COLO668 (cell line): Measurements from ENCODE around the gene BST2.
A peak's percentile ranks its signal among the peaks of the same experiment; 100 is the strongest.

Source experiments
- DNase-seq: peaks from one replicate; lab custom pipeline; 2025; ENCODE audit not compliant: unreplicated experiment; lab: John Stamatoyannopoulos, UW

BST2 gene

DNA sequence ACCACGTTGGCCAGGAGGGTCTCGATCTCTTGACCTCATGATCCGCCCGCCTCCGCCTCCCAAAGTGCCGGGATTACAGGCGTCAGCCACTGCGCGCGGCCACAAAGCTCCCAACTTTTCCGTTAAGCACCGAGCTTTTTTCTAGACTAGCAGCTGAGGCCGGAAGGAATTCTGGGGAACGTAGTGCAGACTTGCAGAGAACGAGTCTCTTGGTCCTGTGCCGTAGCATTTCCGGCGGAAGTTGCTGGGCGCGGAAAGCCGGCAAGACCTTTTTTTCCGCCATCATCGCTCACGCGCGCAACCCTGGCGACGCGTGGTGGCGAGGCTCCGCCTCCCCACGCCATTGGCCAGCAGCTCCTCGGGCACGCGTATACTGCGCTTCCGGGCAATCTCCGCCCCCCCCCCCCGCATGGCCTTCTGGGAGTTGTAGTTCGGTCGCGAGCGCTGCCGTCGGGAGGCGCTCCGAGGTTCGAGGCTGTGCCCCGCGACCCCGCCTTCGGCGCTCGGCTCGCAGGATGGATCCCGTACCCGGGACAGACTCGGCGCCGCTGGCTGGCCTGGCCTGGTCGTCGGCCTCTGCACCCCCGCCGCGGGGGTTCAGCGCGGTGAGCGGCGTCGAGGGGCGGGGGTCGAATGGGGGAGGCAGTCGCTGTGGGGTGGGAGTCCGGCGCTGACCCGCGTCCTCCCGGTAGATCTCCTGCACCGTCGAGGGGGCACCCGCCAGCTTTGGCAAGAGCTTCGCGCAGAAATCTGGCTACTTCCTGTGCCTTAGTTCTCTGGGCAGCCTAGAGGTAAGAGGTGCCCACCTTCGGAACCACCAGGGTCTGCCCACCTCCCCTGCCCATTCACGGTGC lies 14.4 kb upstream of the BST2 start, which contains the start of gene MVB12A:
TSS of gene MVB12A (plus strand) at position 427 of the 854 bp plus-strand sequence. CDS start at position 516, 89 bp downstream.
- DNase-seq = peak; percentile 98

DNA sequence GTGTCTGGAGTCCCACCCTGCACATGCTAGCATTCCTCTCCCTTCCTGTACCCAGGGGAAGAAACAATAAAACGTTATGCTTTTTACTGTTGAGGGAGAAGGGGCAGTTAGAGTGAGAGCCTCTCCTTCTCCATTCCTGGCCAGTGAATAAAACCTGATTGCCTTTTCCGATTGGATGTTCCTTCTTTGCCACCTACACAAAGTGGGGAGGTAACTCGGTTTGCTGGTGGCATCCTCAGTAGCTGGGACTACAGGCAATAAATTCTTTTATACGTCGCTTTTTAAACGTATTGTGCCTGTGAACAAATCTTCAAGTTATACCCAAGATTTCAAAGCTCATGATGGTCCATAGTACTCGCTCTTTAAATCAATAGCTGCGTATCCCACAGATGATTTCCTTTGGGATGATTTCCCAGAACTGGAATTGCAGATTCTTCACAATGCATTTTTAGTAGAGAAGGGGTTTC lies 13.8 kb upstream of the BST2 start:
- DNase-seq = no peak

DNA sequence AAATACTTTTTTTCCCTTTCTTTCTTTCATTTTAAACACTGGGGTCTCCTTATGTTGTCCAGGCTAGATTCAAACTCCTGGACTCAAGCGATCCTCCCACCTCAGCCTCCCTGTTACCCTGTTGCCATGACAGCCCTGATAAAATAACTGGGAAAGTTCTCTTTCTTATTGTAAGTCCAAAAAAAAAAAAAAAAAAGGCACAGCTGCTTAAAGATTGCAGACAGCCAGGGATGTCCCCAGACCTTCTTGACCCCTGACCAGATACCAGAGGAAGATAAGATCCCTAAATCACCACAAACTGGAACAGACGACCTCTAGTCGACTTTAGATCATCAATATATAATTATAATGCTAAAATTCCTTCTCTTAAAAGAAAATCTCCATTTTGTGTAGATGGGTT lies 13.3 kb upstream of the BST2 start:
- no peak for DNase-seq

DNA sequence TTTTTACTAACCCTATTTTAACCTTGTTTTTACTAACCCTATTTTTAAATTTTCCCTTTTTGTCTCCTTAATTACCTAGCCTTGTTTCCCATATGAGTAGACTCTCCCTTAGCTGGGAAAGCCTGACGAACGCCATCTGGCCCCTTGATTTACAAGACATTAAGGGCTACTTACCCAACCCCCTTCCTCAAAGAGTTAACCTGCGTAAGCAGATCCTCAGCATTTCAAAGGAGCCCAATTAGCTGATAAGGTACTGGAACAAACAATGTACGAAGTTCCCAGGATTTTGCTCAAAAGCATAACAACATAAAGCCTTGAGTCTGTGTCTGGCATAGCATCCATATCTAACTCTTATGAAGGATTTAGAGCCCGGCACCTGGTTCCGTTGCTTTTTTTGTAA lies 9.7 kb upstream of the BST2 start:
- DNase-seq = no peak

GRCh38 chr19:17414097-17414496 lies 8.7 kb upstream of the BST2 start:
- no peak for DNase-seq

DNA sequence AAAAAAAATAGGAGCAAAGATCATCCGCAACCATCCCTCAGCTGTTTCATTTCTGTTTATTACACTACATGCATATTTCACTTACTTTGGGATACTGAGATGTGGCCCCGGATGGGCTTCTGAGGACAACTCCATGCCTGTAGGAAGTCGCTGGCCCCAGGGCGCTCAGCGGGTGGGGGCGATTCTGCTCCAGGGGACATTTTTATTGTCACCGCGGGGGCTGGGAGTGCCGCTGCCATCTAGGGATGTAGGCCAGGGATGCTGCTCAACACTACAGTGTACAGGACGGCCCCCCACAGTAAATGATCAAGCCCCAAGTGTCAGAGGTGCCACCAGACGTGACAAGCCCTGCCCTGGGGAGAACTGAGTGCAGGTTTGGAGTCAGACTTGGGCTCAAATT lies 6.4 kb upstream of the BST2 start:
- DNase-seq = no peak

DNA sequence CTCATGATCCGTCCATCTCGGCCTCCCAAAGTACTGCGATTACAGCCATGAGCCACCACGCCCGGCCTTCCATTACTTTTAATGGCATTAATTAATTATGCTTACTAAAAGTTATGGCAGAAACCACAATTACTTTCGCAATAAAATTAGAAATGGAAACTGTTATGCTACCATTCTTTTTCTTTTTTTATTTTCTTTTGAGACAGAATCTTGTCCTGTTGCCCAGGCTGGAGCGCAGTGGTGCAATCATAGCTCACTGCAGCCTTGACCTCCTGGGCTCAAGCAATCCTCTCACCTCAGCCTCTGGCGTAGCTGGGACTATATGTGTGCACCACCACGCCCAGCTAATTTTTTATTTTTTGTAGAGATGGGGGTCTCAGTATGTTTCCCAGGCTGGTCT lies 4.6 kb upstream of the BST2 start:
- no peak for DNase-seq

GRCh38 chr19:17406887-17407196 lies 1.4 kb upstream of the BST2 start:
- no peak for DNase-seq

DNA sequence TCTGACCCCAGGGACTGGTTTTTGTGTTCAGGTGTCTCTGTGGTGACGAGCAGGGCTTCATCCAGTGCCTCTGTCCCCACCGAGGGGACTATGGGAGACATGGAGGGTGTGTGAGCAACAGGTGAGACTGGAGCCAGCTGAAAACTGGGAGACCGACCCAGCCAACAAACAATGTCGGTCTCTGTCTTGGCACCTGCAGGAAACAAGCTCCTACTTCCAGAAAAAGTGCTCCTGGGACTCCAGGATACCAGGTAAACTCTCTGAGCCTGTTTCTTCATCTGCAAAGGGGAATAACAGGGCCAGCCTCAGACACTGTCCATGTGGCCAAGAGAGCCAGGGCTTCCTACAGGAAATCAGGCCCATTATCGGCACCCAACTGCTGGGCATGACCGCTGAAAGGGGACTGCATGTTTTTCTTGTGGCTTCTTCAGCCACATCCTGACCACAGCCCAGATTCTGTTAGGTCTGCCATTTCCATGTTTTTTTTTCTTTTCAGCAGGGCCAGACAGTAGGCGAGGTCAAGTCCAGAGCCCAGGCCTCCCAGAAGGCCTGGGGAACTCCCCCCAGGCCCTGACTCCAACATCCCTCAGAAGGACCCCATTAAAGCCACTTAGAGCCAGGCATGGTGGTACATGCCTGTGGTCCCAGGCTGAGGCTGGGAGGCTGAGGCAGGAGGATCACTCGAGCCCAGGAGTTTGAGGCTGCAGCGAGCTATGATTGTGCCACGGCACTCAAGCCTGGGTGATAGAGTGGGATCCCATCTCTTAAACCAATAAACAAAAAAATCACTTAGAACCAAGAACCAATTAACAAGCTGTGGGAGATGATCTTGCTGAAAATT lies 836 bp upstream of the BST2 start:
- DNase-seq = no peak

- no peak for DNase-seq
Observed at GRCh38 chr19:17404621-17405249, 695 bp downstream of the BST2 start.

DNA sequence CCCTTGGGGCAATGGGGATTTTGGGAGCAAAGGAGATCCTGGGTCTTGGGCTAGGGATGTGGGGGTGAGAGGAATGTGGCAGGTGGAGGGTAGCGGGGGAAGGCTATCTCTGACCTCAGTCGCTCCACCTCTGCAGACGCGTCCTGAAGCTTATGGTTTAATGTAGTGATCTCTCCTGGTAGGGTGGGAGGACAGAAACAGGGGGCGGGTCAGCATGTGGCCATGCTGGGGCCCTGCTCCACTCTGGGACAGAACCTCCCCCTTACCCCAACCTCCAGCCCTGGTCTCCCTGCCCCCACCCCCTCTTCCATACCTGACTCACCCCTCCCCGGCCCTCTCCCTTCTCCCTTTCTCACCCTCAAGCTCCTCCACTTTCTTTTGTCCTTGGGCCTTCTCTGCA lies 1.4 kb downstream of the BST2 start:
- DNase-seq = no peak

DNA sequence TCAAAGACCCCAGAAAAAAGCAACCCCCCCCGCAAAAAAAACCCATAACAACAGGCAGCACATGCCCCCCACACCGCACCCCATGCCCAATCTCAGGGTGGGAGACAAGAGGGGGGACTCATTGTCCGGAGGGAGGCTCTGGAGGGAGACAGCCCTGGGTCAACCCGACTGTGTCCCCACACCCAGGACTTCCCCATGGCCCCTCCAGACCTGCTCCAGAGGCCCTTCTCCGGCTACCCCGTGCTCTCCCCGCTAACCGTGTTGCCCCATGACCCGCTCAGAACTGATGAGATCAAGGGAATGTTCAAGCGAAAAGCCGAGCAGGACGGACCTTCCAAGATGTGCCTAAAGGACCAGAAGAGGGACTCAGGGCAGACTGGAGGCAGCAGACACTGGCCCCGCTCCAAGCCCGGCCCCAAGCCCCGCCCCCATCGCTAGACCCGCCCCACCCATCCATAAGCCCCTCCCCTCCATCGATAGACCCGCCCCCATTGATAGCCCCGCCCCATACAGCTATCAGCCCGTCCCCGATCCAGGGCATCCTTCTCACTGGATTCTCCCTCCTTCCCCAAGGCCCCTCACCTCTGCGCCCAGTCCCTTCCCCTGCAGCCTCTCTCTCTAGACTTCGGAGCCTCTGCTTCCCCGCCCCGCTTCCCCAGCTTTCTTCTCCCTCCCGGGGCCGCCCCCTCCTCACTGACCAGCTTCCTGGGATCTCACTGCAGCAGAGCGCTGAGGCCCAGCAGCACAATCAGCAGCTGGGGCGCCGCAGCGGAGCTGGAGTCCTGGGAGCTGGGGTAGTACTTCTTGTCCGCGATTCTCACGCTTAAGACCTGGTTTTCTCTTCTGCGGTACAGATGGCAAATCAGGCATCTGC lies 2.2 kb downstream of the BST2 start:
- no peak for DNase-seq

DNA sequence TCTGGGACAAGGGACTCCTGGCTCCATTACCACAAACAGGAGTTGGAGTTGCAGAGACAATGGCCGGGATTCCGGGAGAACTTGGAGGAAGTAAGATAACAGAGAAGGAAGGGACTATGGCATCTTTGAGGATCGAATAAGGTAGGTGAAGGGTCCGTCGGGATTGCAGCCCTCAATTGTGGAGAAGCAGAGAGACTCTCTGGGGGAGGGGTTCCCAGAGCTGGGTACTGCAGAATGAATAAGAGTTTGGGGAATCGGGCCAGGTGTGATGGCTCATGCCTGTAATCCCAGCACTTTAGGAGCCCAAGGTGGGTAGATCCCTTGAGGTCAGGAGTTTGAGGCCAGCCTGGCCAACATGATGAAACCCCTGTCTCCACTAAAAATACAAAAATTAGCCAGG lies 3.8 kb downstream of the BST2 start:
- DNase-seq = no peak

GRCh38 chr19:17398902-17399527 lies 6.4 kb downstream of the BST2 start:
- DNase-seq = no peak

GRCh38 chr19:17394891-17395415 lies 10.5 kb downstream of the BST2 start:
- peak; percentile 44 for DNase-seq

DNA sequence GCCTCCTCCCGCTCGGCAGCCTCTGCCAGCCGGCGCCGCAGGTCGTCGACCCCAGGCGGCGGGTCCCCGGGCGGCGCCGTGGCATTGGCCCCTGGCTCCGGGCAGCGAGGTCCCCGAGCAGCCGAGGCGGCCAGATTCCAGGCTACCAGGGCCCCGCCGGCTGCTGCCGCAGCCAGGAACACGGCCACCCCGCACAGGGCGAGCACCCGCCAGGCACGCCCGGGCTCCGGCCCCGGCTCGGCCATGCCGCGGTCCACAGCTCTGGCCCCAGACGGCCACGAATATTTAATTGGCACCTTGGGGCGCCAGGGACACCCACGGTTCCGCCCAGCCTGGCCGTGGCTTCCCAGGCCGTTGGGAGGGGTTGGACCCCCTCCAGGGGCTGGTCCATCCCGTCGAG lies 11.5 kb downstream of the BST2 start, which contains the start of gene CCDC194:
TSS of gene CCDC194 (minus strand) at position 283 of the 400 bp plus-strand sequence. CDS start at position 245, 38 bp downstream.
- DNase-seq = no peak

DNA sequence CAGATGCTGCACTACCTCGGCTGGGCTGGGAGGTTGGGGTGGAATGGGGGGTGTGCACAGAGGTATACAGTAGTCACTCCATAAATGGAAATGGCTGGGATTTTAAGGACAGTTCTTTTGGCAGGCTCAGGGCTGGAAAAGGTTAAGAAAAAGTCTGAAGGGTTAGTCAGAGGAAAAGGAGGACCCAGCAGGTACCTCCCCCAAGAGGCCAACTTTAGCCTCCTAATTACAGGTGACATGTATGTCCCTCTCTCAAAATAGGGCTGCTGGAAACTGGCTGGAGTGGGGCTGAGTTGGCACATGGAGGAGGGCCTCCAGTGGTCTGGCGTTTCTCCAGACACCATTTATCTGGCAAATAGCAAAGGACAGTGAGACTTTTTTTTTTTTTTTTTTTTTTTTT lies 12.4 kb downstream of the BST2 start:
- DNase-seq = no peak

DNA sequence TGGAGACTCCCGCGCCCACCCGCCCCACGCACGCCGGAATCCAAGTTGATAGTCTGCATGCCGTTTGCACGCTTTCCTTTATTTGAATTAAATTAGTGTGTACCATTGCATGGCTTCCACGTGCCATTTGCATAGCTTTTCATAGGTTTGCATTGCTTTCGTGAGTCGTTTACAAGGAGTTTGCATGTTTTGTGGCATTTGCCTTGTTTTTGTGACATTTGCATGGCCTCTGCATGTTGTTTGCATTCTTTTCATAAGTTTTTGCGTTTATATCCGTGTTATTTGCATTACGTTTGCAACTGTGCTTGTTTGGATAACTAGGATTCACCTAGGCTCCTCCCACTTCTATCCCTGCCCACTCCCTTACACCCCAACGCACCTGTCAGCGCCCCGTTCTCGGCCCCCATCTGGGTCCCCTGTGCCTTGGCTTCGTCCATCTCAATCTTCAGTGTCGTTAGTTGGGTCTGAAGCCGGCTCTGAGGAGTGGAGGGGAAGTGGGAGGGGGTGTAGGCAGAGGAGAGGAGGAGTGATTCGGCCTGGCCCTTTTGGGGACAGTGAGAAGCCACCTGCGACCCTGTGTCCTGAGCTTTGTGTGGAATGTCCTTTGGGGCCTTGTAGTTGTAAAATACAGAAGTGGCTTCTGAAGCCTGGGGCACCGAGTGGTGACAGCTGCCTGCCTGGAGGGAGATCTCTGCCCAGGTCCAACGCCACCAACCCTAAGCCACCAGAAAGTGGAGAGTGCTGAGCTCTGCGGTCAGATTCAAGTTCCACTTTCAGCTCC lies 13.9 kb downstream of the BST2 start:
- no peak for DNase-seq
